A549 treated with GW870086 at 1 μM for 4 hours (cell line): Measurements from ENCODE around the gene FANCB. TPM values are rescaled to one million over a fixed set of nuclear protein-coding genes. Genes with fewer than 3 reads are reported as not detected.

Source experiments
- total RNA-seq: library from RNA; stranded (reverse); fragments of 200-300 nt; extraction: Qiagen RNA extraction; gene quantifications from 5 replicates; pipeline ENCODE4 v1.2.3, GENCODE V29; 2022; ENCODE audit warnings: low read depth

Gene FANCB
- total RNA-seq: 2.3 to 3.5 TPM (median 3.0 TPM) in 5 replicates

DNA sequence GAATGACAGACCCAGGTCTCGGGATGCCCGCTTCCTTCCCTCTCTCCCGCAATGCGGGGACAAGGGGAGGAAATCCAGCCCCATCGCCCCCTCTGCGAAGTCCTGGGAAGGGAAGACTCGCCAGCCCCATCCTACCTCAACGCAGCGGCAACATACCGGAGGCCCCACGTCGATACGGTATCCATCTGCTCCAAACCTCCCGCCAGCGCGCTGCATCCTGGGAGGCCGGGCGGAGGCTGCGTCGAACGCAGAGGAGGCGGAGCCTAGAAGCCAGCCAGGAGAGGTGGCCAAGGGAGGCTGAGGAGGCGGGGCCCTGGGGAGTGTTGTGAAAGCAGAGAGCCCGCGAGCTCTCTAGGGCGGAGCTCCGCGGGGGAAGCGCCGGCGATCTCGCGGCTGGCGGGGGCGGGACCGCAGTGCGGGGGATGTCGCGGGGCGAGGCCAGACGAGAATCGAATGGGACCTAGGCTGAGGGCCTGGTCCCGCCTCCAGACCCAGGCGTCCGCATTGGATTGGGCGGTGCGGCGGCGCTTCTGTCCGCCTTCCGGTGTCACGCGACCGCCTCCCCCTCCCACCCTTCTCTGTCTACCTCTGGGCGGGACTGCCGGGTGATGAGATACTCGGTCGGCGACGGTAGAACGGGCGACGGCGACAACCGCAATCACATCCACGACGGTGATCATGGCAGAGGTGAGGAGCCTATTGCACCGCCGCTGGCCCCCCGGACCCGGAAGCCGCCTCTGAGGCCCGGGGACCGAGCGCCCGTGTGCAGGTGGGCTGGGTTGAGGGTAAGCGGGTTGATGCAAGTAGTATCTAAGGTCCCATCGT is at the start of gene FANCB, which contains the start of gene MOSPD2:
TSS of gene FANCB (minus strand) at position 219 of the 825 bp plus-strand sequence. CDS start 7,559 bp downstream, outside the sequence.
TSS of gene MOSPD2 (plus strand) at position 571 of the 825 bp plus-strand sequence. CDS start at position 679, 108 bp downstream.

Other genes with a start within 250 kb of the FANCB start
- 6.6 to 9.9 TPM (median 9.4 TPM) in 5 replicates for gene MOSPD2, start 352 bp upstream of the FANCB start, total RNA-seq